ENCODE data around the gene ADAT3.
A peak's percentile ranks its signal among the peaks of the same experiment; 100 is the strongest.

The ADAT3 gene

GRCh38 chr19:1905110-1905862 is at the start of gene ADAT3, which contains the start of gene SCAMP4:
TSS of gene ADAT3 (plus strand) at chr19:1905399. CDS start at chr19:1912048, 6,649 bp downstream.
TSS of gene SCAMP4 (plus strand) at chr19:1905399. CDS start at chr19:1915020, 9,621 bp downstream.
- DNase-seq: peak; percentile 99

- DNase-seq: peak; percentile 49 to 60
These were observed 49.4 kb upstream of the ADAT3 start for GRCh38 chr19:1855828-1856255.

- DNase-seq: no peak
These were observed 48.9 kb upstream of the ADAT3 start for GRCh38 chr19:1856345-1856697.

- DNase-seq: peak; percentile 71 to 77
These were observed 48.2 kb upstream of the ADAT3 start for GRCh38 chr19:1856698-1857603.

- no peak for DNase-seq
These were observed 47.4 kb upstream of the ADAT3 start for GRCh38 chr19:1857648-1858326.

- no peak for DNase-seq
These were observed 46.7 kb upstream of the ADAT3 start for GRCh38 chr19:1858412-1859081.

- no peak for DNase-seq
These were observed 45.8 kb upstream of the ADAT3 start for GRCh38 chr19:1859331-1859781.

- peak; percentile 58 to 66 for DNase-seq
These were observed 45.0 kb upstream of the ADAT3 start for GRCh38 chr19:1860042-1860775.

GRCh38 chr19:1860821-1861598 is 44.2 kb upstream of the ADAT3 start:
- no peak for DNase-seq

- DNase-seq: no peak
These were observed 43.6 kb upstream of the ADAT3 start for GRCh38 chr19:1861599-1862031.

GRCh38 chr19:1862068-1862423 is 43.2 kb upstream of the ADAT3 start:
- DNase-seq: no peak

- DNase-seq: peak; percentile 57 to 59
These were observed 42.5 kb upstream of the ADAT3 start for GRCh38 chr19:1862424-1863327.

- DNase-seq: no peak
These were observed 41.9 kb upstream of the ADAT3 start, which contains the start of gene KLF16 for GRCh38 chr19:1863328-1863637. TSS of gene KLF16 (minus strand) at chr19:1863579. CDS start at chr19:1863497, 82 bp downstream.

- peak; percentile 92 for DNase-seq
These were observed 41.3 kb upstream of the ADAT3 start for GRCh38 chr19:1863638-1864479.

GRCh38 chr19:1864480-1865171 is 40.6 kb upstream of the ADAT3 start:
- peak; percentile 69 to 76 for DNase-seq

- no peak for DNase-seq
These were observed 39.8 kb upstream of the ADAT3 start for GRCh38 chr19:1865172-1866010.

GRCh38 chr19:1866693-1867348 is 38.4 kb upstream of the ADAT3 start:
- no peak for DNase-seq

All from activated CD4-positive, alpha-beta T cell treated with anti-CD3 and anti-CD28 coated beads, Interleukin-2, amount 50 U/mL, for 48 hours (primary cell).